Keratinocyte (primary cell): ENCODE results near the gene TLE6.

ENCODE experiments used
- EZH2 ChIP-seq: IDR thresholded peaks from one replicate; pipeline ENCODE4 v1.6.1; 2012; ENCODE audit warnings: inconsistent platforms, mild to moderate bottlenecking, low read length, moderate library complexity
- TF ChIP-seq, protein P1 (sequence below), 3 experiments: IDR thresholded peaks in 1 of 3; conservative IDR thresholded peaks in 1 of 3; optimal IDR thresholded peaks in 1 of 3; 2 replicates in 2 of 3; 3 replicates in 1 of 3; pipeline versions ENCODE3 to v1.5.1; 2011; ENCODE audit warnings: low read length in 3 of 3, mild to moderate bottlenecking in 3 of 3, moderate library complexity in 2 of 3, control low read depth in 1 of 3, inconsistent platforms in 1 of 3; ENCODE audit not compliant: insufficient read depth in 2 of 3; ENCODE audit errors: extremely low read depth in 1 of 3

DNA sequence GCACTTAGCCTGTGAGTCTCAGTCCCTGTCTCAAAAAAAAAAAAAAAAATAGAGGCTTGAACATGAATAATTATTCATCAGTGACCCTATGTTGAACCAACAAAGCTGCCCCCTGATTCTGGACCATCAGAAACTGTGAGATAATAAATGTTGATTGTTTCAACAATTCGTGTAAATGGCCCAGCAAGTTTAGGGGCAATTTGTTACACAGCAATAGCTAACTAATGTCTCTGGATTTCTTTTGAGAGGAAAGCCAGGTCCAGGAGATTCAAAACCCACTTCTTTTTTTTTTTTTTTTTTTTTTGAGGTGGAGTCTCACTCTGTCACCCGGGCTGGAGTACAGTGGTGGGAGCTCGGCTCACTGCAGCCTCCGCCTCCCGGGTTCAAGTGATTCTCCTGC is 12.5 kb upstream of the TLE6 start:
- no peak for TF ChIP-seq EZH2
- TF ChIP-seq, protein P1, sequence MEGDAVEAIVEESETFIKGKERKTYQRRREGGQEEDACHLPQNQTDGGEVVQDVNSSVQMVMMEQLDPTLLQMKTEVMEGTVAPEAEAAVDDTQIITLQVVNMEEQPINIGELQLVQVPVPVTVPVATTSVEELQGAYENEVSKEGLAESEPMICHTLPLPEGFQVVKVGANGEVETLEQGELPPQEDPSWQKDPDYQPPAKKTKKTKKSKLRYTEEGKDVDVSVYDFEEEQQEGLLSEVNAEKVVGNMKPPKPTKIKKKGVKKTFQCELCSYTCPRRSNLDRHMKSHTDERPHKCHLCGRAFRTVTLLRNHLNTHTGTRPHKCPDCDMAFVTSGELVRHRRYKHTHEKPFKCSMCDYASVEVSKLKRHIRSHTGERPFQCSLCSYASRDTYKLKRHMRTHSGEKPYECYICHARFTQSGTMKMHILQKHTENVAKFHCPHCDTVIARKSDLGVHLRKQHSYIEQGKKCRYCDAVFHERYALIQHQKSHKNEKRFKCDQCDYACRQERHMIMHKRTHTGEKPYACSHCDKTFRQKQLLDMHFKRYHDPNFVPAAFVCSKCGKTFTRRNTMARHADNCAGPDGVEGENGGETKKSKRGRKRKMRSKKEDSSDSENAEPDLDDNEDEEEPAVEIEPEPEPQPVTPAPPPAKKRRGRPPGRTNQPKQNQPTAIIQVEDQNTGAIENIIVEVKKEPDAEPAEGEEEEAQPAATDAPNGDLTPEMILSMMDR (optimal IDR thresholded peaks at IDR 0.05 in 1 of 3, IDR thresholded peaks at IDR 0.05 in 1 of 3, conservative IDR thresholded peaks at IDR 0.05 in 1 of 3; ENCODE audit: extremely low read depth in 1 of 3, insufficient read depth in 2 of 3, low read length in 3 of 3), result no peak
